Smooth muscle cell (in vitro differentiated cells): ENCODE measurements around the gene NTMT1. TPM values are rescaled to one million over a fixed set of nuclear protein-coding genes. Genes with fewer than 3 reads are reported as not detected.
"Not testable (repeated sequence)": the region's sequence is repeated elsewhere in the genome, so short reads cannot be mapped to it uniquely, and the experiment has no call there.

ENCODE experiments used
- DNase-seq: peaks from one replicate; lab custom pipeline; 2025; ENCODE audit not compliant: unreplicated experiment; lab: John Stamatoyannopoulos, UW
- H2AFZ ChIP-seq: fragments of 200-600 bp; sonication (generic); 2 replicates; pipeline ENCODE4 v1.6.0; 2016; ENCODE audit warnings: antibody characterized with exemption, low read depth, mild to moderate bottlenecking
- H3F3A ChIP-seq: fragments of 200-600 bp; sonication (generic); 2 replicates; pipeline ENCODE4 v1.6.0; 2017; ENCODE audit warnings: antibody characterized with exemption, low read depth
- H3K27ac ChIP-seq: fragments of 200-600 bp; sonication (generic); 2 replicates; pipeline ENCODE4 v1.5.1; 2016; ENCODE audit warnings: low read depth, mild to moderate bottlenecking
- H3K27me3 ChIP-seq: fragments of 200-600 bp; sonication (generic); 2 replicates; pipeline ENCODE4 v1.6.1; 2016; ENCODE audit warnings: low read depth, mild to moderate bottlenecking
- H3K36me3 ChIP-seq: fragments of 200-600 bp; sonication (generic); 2 replicates; pipeline ENCODE4 v1.5.1; 2016; ENCODE audit warnings: low read depth
- H3K4me1 ChIP-seq: fragments of 200-600 bp; sonication (generic); 2 replicates; pipeline ENCODE4 v1.5.1; 2016; ENCODE audit warnings: low read depth
- H3K4me2 ChIP-seq: fragments of 200-600 bp; sonication (generic); 2 replicates; pipeline ENCODE4 v1.6.0; 2016; ENCODE audit warnings: mild to moderate bottlenecking
- H3K4me3 ChIP-seq: fragments of 200-600 bp; sonication (generic); 2 replicates; pipeline ENCODE4 v1.5.1; 2016; ENCODE audit warnings: mild to moderate bottlenecking
- H3K79me2 ChIP-seq: fragments of 200-600 bp; sonication (generic); 2 replicates; pipeline ENCODE4 v1.6.0; 2016; ENCODE audit warnings: low read depth, mild to moderate bottlenecking
- H3K9ac ChIP-seq: fragments of 200-600 bp; sonication (generic); 2 replicates; pipeline ENCODE4 v1.6.0; 2016; ENCODE audit warnings: low read depth
- H3K9me3 ChIP-seq: fragments of 200-600 bp; sonication (generic); replicated peaks from 2 replicates; pipeline ENCODE4 v1.5.1; 2016; ENCODE audit warnings: low read depth
- H4K20me1 ChIP-seq: fragments of 200-600 bp; sonication (generic); 2 replicates; pipeline ENCODE4 v1.6.0; 2016; ENCODE audit warnings: low read depth
- WGBS: methylation state at CpG from one replicate; pipeline ENCODE4 v1.1.7; 2016; ENCODE audit warnings: low lambda C conversion rate; 5-methylcytosine and 5-hydroxymethylcytosine counted together
- polyA plus RNA-seq: library from polyadenylated mRNA; unstranded; fragments of >200 nt; fragmentation: Nextera tagmentation; extraction: Ambion mirVana; gene quantifications from 2 replicates; pipeline ENCODE4 v1.2.1, GENCODE V29; 2016
- total RNA-seq: library from RNA; depleted of rRNA; stranded (reverse); fragments of >200 nt; gene quantifications from 2 replicates; pipeline ENCODE4 v1.2.3, GENCODE V29; 2014
- TF ChIP-seq, protein P1 (sequence below): fragments of 200-600 bp; sonication (generic); IDR thresholded peaks from 2 replicates; pipeline ENCODE4 v1.5.1; 2017; ENCODE audit warnings: borderline replicate concordance, mild to moderate bottlenecking, antibody characterized with exemption; ENCODE audit not compliant: insufficient read depth, poor library complexity, severe bottlenecking

NTMT1 gene
- total and polyA plus RNA-seq, 2 experiments from 2014 or later: 42.9 to 118 TPM

DNA sequence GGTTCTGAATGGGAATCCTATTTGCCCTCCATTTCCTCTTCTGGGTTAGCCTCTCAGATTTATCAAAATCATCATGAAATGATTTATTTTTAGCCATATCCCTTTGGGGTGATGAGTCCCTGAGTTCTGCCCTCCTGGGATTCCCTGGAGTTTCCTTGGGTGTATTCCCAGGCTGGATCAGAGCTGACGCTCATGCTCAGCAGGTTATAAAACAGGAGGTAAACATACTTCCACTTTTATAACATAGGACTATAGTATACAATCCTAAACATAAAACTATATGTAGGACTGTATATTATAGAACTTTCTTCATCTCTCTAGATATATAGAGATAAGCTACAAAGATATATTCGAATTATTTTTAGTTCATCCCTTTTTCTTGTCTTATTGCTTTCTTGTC, 35.1 kb downstream of the NTMT1 start:
- H3K9me3 ChIP-seq: no peaks in the 10 kb centered on the region
- TF ChIP-seq, protein P1, sequence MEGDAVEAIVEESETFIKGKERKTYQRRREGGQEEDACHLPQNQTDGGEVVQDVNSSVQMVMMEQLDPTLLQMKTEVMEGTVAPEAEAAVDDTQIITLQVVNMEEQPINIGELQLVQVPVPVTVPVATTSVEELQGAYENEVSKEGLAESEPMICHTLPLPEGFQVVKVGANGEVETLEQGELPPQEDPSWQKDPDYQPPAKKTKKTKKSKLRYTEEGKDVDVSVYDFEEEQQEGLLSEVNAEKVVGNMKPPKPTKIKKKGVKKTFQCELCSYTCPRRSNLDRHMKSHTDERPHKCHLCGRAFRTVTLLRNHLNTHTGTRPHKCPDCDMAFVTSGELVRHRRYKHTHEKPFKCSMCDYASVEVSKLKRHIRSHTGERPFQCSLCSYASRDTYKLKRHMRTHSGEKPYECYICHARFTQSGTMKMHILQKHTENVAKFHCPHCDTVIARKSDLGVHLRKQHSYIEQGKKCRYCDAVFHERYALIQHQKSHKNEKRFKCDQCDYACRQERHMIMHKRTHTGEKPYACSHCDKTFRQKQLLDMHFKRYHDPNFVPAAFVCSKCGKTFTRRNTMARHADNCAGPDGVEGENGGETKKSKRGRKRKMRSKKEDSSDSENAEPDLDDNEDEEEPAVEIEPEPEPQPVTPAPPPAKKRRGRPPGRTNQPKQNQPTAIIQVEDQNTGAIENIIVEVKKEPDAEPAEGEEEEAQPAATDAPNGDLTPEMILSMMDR: no peak
- no peaks in the 10 kb centered on the region for H3K27me3 ChIP-seq
- DNase-seq: no peak
- WGBS: 96% methylated on average over 2 of the region's 2 CpGs
- H2AFZ ChIP-seq: no peak overlapping the region
- H3K36me3 ChIP-seq: no peaks in the 10 kb centered on the region
- H3K79me2 ChIP-seq: no peaks in the 10 kb centered on the region
- H3K4me1 ChIP-seq: no peaks in the 10 kb centered on the region
- no peak overlapping the region for H3K9ac ChIP-seq
- no peaks in the 10 kb centered on the region for H4K20me1 ChIP-seq
- H3K27ac ChIP-seq: no peak overlapping the region
- no peak overlapping the region for H3K4me3 ChIP-seq
- H3F3A ChIP-seq: peaks cover 13% of the 10 kb centered on the region
- no peak overlapping the region for H3K4me2 ChIP-seq

DNA sequence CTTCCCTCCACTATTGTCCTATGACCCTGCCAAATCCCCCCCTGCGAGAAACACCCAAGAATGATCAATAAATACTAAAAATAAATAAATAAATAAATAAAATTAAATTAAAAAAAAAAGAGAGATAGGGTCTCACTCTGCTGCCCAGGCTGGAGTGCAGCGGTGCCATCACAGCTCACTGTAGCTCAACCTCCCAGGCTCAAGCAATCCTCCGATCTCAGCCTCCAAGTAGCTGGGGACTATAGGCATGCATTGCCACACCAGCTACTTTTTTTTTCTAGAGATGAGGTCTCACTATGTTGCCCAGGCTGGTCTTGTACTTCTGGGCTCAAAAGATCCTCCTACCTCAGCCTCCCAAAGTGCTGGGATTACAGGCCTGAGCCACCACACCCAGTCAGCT, 36.3 kb downstream of the NTMT1 start:
- H3K27me3 ChIP-seq, H3K4me2 ChIP-seq, H3K9ac ChIP-seq, H3K4me3 ChIP-seq, H3K36me3 ChIP-seq, H3K27ac ChIP-seq, H3K9me3 ChIP-seq, H2AFZ ChIP-seq, DNase-seq, H3K4me1 ChIP-seq, H4K20me1 ChIP-seq: not testable (repeated sequence)
- WGBS: 98% methylated on average over 3 of the region's 3 CpGs
- Histone ChIP-seq H3F3A (peaks cover 13% of the 10 kb centered on the region), H3K79me2 (peaks cover 12% of the 10 kb centered on the region)

DNA sequence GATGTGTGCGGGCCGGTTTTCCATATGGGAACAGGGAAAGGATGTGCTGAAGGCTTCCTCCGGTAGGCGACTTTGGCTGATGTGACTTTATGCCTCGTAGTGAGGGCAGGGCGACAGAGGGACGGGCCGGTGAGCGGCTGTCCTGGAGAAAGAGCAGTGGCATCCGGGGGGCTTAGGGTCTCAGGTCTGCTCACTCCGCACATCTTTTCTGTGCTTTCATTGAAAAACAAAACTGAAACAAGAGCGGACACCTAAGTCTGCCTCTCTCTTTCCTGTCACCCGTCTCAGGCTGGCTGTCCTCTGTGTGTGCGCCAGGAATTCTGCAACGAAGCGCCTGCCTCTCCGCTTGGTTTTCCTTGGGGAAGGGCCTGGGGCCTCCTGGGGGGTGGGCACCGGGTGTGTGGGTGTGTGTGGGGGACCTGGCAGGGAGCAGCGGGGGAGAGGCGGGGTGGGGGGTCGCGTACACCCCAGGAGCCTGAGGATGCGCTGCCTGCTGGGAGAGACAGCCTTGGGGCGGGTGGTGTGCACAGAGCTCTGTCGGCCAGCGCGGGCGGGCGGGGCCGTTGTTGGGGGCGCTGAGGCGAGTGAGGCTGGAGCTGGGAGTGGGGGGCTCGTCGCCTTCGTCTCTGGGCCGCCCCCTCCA, 38.9 kb downstream of the NTMT1 start:
- H2AFZ ChIP-seq: peak overlapping the region; percentile 87
- H3K27ac ChIP-seq: peak overlapping the region; percentile 45
- peaks cover 13% of the 10 kb centered on the region for H3F3A ChIP-seq
- peaks cover 17% of the 10 kb centered on the region for H4K20me1 ChIP-seq
- peak overlapping the region; percentile 57 for H3K4me3 ChIP-seq
- peak; percentile 50 for DNase-seq
- peaks cover 32% of the 10 kb centered on the region for H3K79me2 ChIP-seq
- TF ChIP-seq, protein P1: no peak
- H3K36me3 ChIP-seq: no peaks in the 10 kb centered on the region
- H3K9me3 ChIP-seq: no peaks in the 10 kb centered on the region
- no peak overlapping the region for H3K9ac ChIP-seq
- H3K4me1 ChIP-seq: peaks cover 7% of the 10 kb centered on the region
- no peaks in the 10 kb centered on the region for H3K27me3 ChIP-seq
- WGBS: 9% methylated on average over 20 of the region's 36 CpGs
- peak overlapping the region; percentile 91 for H3K4me2 ChIP-seq

DNA sequence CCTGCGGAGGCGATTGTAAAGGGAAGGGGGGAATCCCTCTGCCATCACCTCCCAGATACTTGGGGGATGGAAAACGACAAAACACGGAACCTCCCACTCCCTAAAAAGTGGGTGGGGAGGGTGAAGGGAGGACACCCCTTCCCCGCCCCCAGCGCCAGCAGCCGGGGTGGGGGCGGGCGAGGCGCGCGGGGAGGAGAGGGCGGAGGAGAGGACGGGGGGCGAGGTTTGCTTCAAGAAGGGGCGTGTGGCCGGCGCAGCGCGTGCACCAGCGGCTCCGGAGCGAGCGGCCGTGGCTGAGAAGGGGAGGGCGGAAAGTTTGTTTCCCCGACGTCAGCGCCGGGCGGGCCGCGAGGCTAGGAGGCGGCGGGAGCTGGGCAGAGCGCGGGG, 39.4 kb downstream of the NTMT1 start, which contains the start of gene PRRX2:
TSS of gene PRRX2 (plus strand) at position 259 of the 387 bp plus-strand sequence. CDS start 221 bp downstream, outside the sequence.
- H3K27me3 ChIP-seq: no peaks in the 10 kb centered on the region
- peaks cover 22% of the 10 kb centered on the region for H4K20me1 ChIP-seq
- H2AFZ ChIP-seq: peak within 1 kb of the TSS; percentile 87
- TF ChIP-seq, protein P1: no peak
- H3K4me1 ChIP-seq: peaks cover 7% of the 10 kb centered on the region
- H3K36me3 ChIP-seq: no peaks in the 10 kb centered on the region
- H3K9ac ChIP-seq: peak within 1 kb of the TSS; percentile 39
- peak within 1 kb of the TSS; percentile 57 for H3K4me3 ChIP-seq
- no peaks in the 10 kb centered on the region for H3K9me3 ChIP-seq
- H3K27ac ChIP-seq: peak within 1 kb of the TSS; percentile 45
- peak within 1 kb of the TSS; percentile 91 for H3K4me2 ChIP-seq
- peaks cover 37% of the 10 kb centered on the region for H3K79me2 ChIP-seq
- H3F3A ChIP-seq: peaks cover 13% of the 10 kb centered on the region
- peak; percentile 50 for DNase-seq
- no CpG with 5 or more reads among the region's 37 CpGs for WGBS
